ENCODE measurements around the gene STK31.
"Not testable (repeated sequence)": the region's sequence is repeated elsewhere in the genome, so short reads cannot be mapped to it uniquely, and the experiment has no call there.

STK31 gene

DNA sequence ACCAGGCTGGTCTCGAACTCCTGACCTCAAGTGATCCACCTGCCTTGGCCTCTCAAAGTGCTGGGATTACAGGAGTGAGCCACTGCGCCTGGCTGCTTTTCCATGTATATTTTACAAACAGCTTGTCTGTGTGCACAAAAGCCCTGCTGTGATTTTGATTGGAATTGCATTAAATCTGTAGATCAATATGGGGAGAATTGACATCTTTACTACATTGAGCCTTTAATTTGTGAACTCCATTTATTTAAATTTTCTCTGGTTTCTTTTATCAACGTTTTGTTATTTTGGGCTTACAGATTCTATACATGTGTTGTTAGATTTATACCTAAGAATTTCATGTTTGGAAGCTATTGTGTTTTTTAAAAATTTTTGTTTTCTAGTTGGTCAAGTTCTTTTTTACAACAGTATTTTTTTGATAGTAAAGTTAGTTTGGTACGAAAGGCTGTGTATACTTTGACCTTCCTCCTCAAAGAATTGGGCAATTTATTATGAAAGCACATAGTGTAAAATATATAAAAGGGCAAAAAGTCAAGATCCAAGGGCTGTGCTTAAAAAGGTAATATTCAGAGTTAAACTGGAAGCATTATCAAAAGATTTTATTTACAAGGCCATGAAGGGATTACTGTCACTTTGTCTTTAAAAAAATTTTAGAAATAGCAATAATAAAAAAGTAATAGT lies 92.8 kb downstream of the STK31 start:
- DNase-seq (ENCODE audit: low spot score in 2 of 2): no peak
- ATAC-seq (ENCODE audit: low read depth): no peak
- H3K27me3 Mint-ChIP-seq: no peaks in the 10 kb centered on the region
- H3K27ac Mint-ChIP-seq: no peak overlapping the region
- H3K4me1 Mint-ChIP-seq: no peaks in the 10 kb centered on the region
- H3K36me3 Mint-ChIP-seq: no peaks in the 10 kb centered on the region
- H3K4me3 Mint-ChIP-seq: no peak overlapping the region
- no peaks in the 10 kb centered on the region for H3K9me3 Mint-ChIP-seq

- H3K9me3 Mint-ChIP-seq: peaks cover 1% of the 10 kb centered on the region
- DNase-seq (ENCODE audit: low spot score in 2 of 2) (no peak), ATAC-seq (ENCODE audit: low read depth) (no peak)
Measured at GRCh38 chr7:23804707-23805106, 94.7 kb downstream of the STK31 start.

GRCh38 chr7:23808421-23808820 lies 98.4 kb downstream of the STK31 start:
- Mint-ChIP-seq H3K9me3 (peaks cover 9% of the 10 kb centered on the region), H3K27ac (no peak overlapping the region), H3K4me1 (no peaks in the 10 kb centered on the region), H3K4me3 (no peak overlapping the region), H3K36me3 (peaks cover 7% of the 10 kb centered on the region), H3K27me3 (no peaks in the 10 kb centered on the region)
- no peak for DNase-seq (ENCODE audit: low spot score in 2 of 2)
- no peak for ATAC-seq (ENCODE audit: low read depth)

More at GRCh38 chr7:23804707-23805106, 94.7 kb downstream of the STK31 start:
- peaks cover 1% of the 10 kb centered on the region for H3K36me3 Mint-ChIP-seq
- no peaks in the 10 kb centered on the region for H3K4me1 Mint-ChIP-seq
- H3K4me3 Mint-ChIP-seq: no peak overlapping the region
- H3K27ac Mint-ChIP-seq: no peak overlapping the region
- no peaks in the 10 kb centered on the region for H3K27me3 Mint-ChIP-seq

DNA sequence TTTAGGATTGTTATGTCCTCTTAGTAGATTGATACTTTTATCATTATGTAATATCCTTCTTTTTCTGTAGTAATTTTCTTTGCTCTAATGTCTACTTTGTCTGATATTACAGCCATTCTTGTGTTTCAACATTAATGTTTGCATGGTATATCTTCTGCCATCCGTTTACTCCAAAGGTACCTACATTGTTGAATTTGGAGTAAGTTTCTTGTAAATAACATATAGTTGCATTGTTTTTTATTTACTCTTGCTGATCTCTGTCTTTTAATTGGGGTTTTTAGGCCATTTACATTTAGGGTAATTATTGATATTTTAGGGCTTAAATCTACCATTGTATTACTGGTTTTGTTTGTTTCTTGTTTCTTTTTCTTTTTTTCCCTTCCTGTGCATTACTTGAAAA lies 100.1 kb downstream of the STK31 start:
- DNase-seq (ENCODE audit: low spot score in 2 of 2) (no peak), ATAC-seq (ENCODE audit: low read depth) (no peak)
- H3K36me3 Mint-ChIP-seq: peaks cover 7% of the 10 kb centered on the region
- no peaks in the 10 kb centered on the region for H3K4me1 Mint-ChIP-seq
- H3K27ac Mint-ChIP-seq: no peak overlapping the region
- H3K27me3 Mint-ChIP-seq: no peaks in the 10 kb centered on the region
- no peak overlapping the region for H3K4me3 Mint-ChIP-seq
- peaks cover 9% of the 10 kb centered on the region for H3K9me3 Mint-ChIP-seq

DNA sequence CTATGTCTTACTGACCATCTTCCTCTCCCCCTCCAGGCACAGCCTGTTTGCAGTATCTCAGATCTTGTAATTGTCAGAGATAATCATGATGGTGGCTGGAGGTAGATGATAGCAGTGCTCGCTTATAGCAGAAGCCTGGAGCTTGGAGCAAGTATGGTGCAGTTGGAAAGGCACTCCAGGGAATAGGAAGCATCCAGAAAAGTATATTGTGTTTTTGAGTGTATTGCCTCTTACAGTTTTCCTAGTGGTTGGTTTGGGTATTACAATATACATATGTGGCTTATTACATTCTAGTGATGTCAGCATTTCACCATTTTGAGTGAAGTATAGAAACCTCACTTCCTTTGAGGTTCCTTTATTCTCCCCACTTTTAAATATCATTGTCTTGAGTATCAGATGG lies 101.5 kb downstream of the STK31 start:
- H3K27ac Mint-ChIP-seq: no peak overlapping the region
- no peaks in the 10 kb centered on the region for H3K27me3 Mint-ChIP-seq
- H3K9me3 Mint-ChIP-seq: peaks cover 9% of the 10 kb centered on the region
- no peaks in the 10 kb centered on the region for H3K4me1 Mint-ChIP-seq
- ATAC-seq (ENCODE audit: low read depth): no peak
- DNase-seq (ENCODE audit: low spot score in 2 of 2): no peak
- H3K4me3 Mint-ChIP-seq: no peak overlapping the region
- peaks cover 7% of the 10 kb centered on the region for H3K36me3 Mint-ChIP-seq

- H3K36me3 Mint-ChIP-seq; H3K27me3 Mint-ChIP-seq; H3K27ac Mint-ChIP-seq; DNase-seq (ENCODE audit: low spot score in 2 of 2); H3K4me3 Mint-ChIP-seq; H3K4me1 Mint-ChIP-seq; ATAC-seq (ENCODE audit: low read depth): not testable (repeated sequence)
- H3K9me3 Mint-ChIP-seq: peaks cover 11% of the 10 kb centered on the region
Measured at GRCh38 chr7:23828125-23828524, 118.1 kb downstream of the STK31 start.

DNA sequence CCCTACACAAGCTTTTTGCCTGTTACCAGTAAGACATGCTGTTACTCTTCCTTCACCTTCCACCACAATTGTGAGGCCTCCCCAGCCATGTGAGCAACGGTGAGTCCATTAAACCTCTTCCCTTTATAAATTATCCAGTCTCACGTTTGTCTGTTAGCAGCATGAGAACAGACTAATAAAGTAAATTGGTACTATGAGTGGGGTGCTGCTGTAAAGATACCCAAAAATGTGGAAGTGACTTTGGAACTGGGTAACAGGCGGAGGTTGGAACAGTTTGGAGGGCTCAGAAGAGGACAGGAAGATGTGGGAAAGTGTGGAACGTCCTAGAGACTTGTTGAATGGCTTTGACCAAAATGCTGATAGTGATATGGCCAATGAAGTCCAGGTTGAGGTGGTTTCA lies 122.7 kb downstream of the STK31 start:
- ATAC-seq (ENCODE audit: low read depth); DNase-seq (ENCODE audit: low spot score in 2 of 2); H3K27me3 Mint-ChIP-seq; H3K27ac Mint-ChIP-seq; H3K4me1 Mint-ChIP-seq; H3K4me3 Mint-ChIP-seq: not testable (repeated sequence)
- peaks cover 19% of the 10 kb centered on the region for H3K9me3 Mint-ChIP-seq
- H3K36me3 Mint-ChIP-seq: peaks cover 13% of the 10 kb centered on the region

DNA sequence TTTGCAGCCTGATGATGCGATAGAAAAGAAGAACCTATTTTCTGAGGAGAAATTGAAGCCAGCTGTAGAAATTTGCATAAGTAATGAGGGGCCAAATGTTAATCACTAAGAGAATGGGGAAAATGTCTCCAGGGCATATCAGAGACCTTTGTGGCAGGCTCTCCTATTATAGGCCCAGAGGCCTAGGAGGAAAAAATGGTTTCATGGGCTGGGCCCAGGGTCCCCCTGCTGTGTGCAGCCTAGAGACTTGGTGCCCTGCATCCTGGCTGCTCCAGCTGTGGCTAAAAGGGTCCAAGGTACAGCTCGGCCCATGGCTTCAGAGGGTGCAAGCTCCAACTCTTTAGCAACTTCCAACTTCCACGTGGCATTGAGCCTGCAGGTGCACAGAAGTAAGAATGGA lies 123.4 kb downstream of the STK31 start:
- DNase-seq (ENCODE audit: low spot score in 2 of 2) (no peak), ATAC-seq (ENCODE audit: low read depth) (no peak)
- H3K27me3 Mint-ChIP-seq: peaks cover 8% of the 10 kb centered on the region
- peaks cover 14% of the 10 kb centered on the region for H3K36me3 Mint-ChIP-seq
- no peak overlapping the region for H3K27ac Mint-ChIP-seq
- H3K4me3 Mint-ChIP-seq: no peak overlapping the region
- peaks cover 21% of the 10 kb centered on the region for H3K9me3 Mint-ChIP-seq
- no peaks in the 10 kb centered on the region for H3K4me1 Mint-ChIP-seq

DNA sequence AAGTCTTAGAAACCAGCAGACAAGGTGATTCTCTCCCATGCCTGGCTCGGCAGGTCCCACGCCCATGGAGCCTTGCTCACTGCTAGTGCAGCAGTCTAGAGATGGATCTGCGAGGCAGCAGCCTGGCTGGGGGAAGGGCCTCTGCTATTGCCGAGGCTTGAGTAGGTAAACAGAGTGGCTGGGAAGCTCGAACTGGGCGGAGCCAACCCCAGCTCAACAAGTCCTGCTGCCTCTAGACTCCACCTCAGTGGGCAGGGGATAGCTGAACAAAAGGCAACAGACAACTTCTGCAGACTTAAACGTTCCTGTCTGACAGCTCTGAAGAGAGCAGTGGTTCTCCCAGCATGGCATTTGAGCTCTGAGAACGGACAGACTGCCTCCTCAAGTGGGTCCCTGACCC lies 134.8 kb downstream of the STK31 start:
- not testable (repeated sequence) for H3K4me1 Mint-ChIP-seq
- peaks cover 24% of the 10 kb centered on the region for H3K9me3 Mint-ChIP-seq

GRCh38 chr7:23852135-23852534 lies 142.1 kb downstream of the STK31 start:
- Mint-ChIP-seq H3K36me3 (peaks cover 3% of the 10 kb centered on the region), H3K27me3 (peaks cover 5% of the 10 kb centered on the region), H3K4me3 (no peak overlapping the region), H3K4me1 (no peaks in the 10 kb centered on the region), H3K9me3 (peaks cover 9% of the 10 kb centered on the region), H3K27ac (no peak overlapping the region)
- DNase-seq (ENCODE audit: low spot score in 2 of 2) (no peak), ATAC-seq (ENCODE audit: low read depth) (no peak)

More for the DNA sequence above, 134.8 kb downstream of the STK31 start:
- Mint-ChIP-seq H3K27me3 (peaks cover 13% of the 10 kb centered on the region), H3K36me3 (peaks cover 14% of the 10 kb centered on the region)
- not testable (repeated sequence) for DNase-seq (ENCODE audit: low spot score in 2 of 2); H3K27ac Mint-ChIP-seq; ATAC-seq (ENCODE audit: low read depth); H3K4me3 Mint-ChIP-seq

DNA sequence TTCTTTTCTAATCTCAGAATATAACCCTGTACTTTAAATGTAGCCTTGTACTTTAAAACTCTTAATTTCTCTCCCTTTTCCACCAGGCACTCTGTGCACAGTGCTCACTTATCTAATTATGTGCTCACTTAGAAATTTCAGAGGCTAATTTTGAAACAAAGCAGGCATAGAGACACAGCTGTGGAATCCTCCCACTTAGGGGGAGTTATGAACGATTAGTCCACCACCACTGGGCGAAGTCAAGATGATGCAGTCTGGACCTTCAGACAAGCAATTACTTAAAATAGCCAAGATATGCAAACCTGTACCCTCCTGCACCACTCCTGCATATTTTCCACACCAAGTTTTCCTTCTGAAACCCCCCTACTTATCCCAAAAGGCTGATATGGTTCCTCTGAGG lies 143.0 kb downstream of the STK31 start:
- Mint-ChIP-seq H3K27me3 (peaks cover 3% of the 10 kb centered on the region), H3K4me3 (no peak overlapping the region), H3K36me3 (no peaks in the 10 kb centered on the region), H3K4me1 (no peaks in the 10 kb centered on the region), H3K9me3 (peaks cover 6% of the 10 kb centered on the region), H3K27ac (no peak overlapping the region)
- no peak for DNase-seq (ENCODE audit: low spot score in 2 of 2)
- no peak for ATAC-seq (ENCODE audit: low read depth)

- H3K9me3 Mint-ChIP-seq: no peaks in the 10 kb centered on the region
- DNase-seq (ENCODE audit: low spot score in 2 of 2) (no peak), ATAC-seq (ENCODE audit: low read depth) (no peak)
- H3K36me3 Mint-ChIP-seq: no peaks in the 10 kb centered on the region
- peaks cover 2% of the 10 kb centered on the region for H3K27me3 Mint-ChIP-seq
- no peak overlapping the region for H3K27ac Mint-ChIP-seq
- H3K4me1 Mint-ChIP-seq: no peaks in the 10 kb centered on the region
- H3K4me3 Mint-ChIP-seq: no peak overlapping the region
Measured at GRCh38 chr7:23863209-23863787, 153.3 kb downstream of the STK31 start.

DNA sequence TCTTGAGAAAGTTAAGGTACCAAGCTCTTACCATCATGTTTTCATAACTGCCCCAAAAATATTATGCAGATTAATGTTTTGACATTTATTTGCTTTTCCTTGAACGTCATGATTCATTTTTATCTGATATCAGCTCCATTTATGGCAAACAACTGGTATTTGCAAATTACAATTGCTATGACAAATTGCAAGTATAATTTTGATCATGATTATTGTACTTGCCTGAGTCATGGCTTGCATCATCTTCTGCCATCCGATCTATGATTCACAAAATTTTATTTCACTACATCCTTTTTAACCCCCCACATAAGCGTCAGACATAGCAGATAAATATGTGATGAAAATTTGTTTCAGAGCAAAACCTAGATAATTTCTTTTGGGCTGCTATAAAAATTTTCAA lies 155.0 kb downstream of the STK31 start:
- ATAC-seq (ENCODE audit: low read depth): no peak

DNA sequence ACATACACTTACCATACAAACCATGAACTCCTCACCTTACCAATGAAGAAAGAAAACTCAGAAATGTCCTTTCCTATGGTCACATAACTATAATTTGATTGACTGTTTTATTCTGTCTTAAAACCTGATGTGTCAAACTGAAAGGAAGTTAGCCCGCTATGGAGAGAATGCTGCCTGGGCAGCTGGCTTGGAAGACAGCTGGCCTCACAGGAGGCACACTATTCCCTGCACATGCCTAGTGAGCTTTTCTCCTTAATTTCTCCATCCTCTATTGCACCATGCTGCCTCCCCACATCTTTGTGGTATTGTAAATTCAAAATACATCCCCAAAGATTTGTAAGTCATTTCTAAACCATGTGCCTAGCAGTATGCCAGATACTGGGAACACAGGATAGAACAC lies 163.3 kb downstream of the STK31 start:
- no peak overlapping the region for H3K27ac Mint-ChIP-seq
- H3K9me3 Mint-ChIP-seq: no peaks in the 10 kb centered on the region
- DNase-seq (ENCODE audit: low spot score in 2 of 2): no peak
- no peak for ATAC-seq (ENCODE audit: low read depth)
- H3K4me1 Mint-ChIP-seq: no peaks in the 10 kb centered on the region
- no peak overlapping the region for H3K4me3 Mint-ChIP-seq
- peaks cover 14% of the 10 kb centered on the region for H3K27me3 Mint-ChIP-seq
- H3K36me3 Mint-ChIP-seq: no peaks in the 10 kb centered on the region

More for the DNA sequence above, 155.0 kb downstream of the STK31 start:
- no peaks in the 10 kb centered on the region for H3K36me3 Mint-ChIP-seq
- DNase-seq (ENCODE audit: low spot score in 2 of 2): no peak
- H3K27ac Mint-ChIP-seq: no peak overlapping the region
- no peaks in the 10 kb centered on the region for H3K4me1 Mint-ChIP-seq
- H3K9me3 Mint-ChIP-seq: no peaks in the 10 kb centered on the region
- no peak overlapping the region for H3K4me3 Mint-ChIP-seq
- peaks cover 6% of the 10 kb centered on the region for H3K27me3 Mint-ChIP-seq

- H3K36me3 Mint-ChIP-seq; H3K27ac Mint-ChIP-seq; H3K4me3 Mint-ChIP-seq; H3K9me3 Mint-ChIP-seq; DNase-seq (ENCODE audit: low spot score in 2 of 2); ATAC-seq (ENCODE audit: low read depth); H3K4me1 Mint-ChIP-seq: not testable (repeated sequence)
- H3K27me3 Mint-ChIP-seq: peaks cover 12% of the 10 kb centered on the region
Measured at GRCh38 chr7:23876526-23876925, 166.5 kb downstream of the STK31 start.

Measured in memory B cell (primary cell).